Astrocyte of the spinal cord (primary cell): ENCODE data around the gene MYL6.

ENCODE experiments used
- DNase-seq: peaks from one replicate; pipeline ENCODE4 v3.0.0; 2011; ENCODE audit warnings: low read depth, low spot score
- H3K4me3 ChIP-seq: 2 replicates; pipeline ENCODE4 v1.5.1; 2011; ENCODE audit warnings: low read depth, mild to moderate bottlenecking, low read length, moderate library complexity
- CTCF ChIP-seq: IDR thresholded peaks from 2 replicates; pipeline ENCODE4 v1.5.1; 2012; ENCODE audit warnings: low read depth, mild to moderate bottlenecking, low read length, inconsistent platforms
- in situ Hi-C: cut with HindIII; loops from 2 replicates; pipeline ENCODE4 v1.10.0; 2017; ENCODE audit warnings: low sequenced_read_pairs

Gene MYL6

GRCh38 chr12:56124133-56124532, 34.0 kb upstream of the MYL6 start:
- TF ChIP-seq CTCF = no peak
- in situ Hi-C loops = no loop called here

GRCh38 chr12:56126732-56127239, 31.4 kb upstream of the MYL6 start:
- no peak for TF ChIP-seq CTCF
- DNase-seq = no peak
- H3K4me3 ChIP-seq = no peak overlapping the region
- in situ Hi-C loops = no loop called here

More at GRCh38 chr12:56124133-56124532, 34.0 kb upstream of the MYL6 start:
- no peak overlapping the region for H3K4me3 ChIP-seq
- no peak for DNase-seq

DNA sequence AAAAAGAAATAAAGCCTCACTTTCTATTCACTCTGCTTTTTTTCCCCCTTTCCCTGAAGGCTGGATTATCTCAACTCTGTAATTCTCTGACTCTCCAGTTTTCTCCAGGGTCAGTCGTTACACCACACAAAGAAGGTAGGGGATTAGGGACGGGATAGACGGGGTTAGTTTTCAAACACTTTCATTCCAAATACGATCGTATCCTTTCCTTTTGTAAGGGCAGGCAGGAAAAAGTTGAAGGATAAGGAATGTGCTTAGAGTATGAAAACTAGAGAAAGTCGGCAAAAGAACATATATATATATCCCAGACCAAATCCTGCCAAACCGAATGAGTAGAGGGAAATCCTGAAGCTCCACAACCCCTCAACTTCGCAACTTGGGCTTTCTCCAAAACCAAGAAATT, 30.7 kb upstream of the MYL6 start:
- in situ Hi-C loops = no loop called here
- H3K4me3 ChIP-seq = peak overlapping the region; percentile 93
- no peak for TF ChIP-seq CTCF
- DNase-seq = no peak

- in situ Hi-C loops = no loop called here
- TF ChIP-seq CTCF = no peak
- peak within 1 kb of the TSS; percentile 93 for H3K4me3 ChIP-seq
- DNase-seq = peak; percentile 100
These were observed 30.1 kb upstream of the MYL6 start, which contains the start of gene ESYT1 for GRCh38 chr12:56127888-56128669. Gene ESYT1, plus strand, starts transcription at chr12:56128267. Its CDS starts 53 bp downstream, at chr12:56128320.

- no peak for TF ChIP-seq CTCF
- H3K4me3 ChIP-seq = peak overlapping the region; percentile 93
- DNase-seq = no peak
- in situ Hi-C loops = no loop called here
These were observed 29.4 kb upstream of the MYL6 start for GRCh38 chr12:56128670-56129205.

- peak overlapping the region; percentile 93 for H3K4me3 ChIP-seq
- no peak for TF ChIP-seq CTCF
- peak; percentile 35 for DNase-seq
- in situ Hi-C loops = no loop called here
These were observed 28.8 kb upstream of the MYL6 start for GRCh38 chr12:56129206-56129941.
